KOPT-K1 (cell line): ENCODE measurements around the gene MAGEB17.
"Not testable (repeated sequence)": the region's sequence is repeated elsewhere in the genome, so short reads cannot be mapped to it uniquely, and the experiment has no call there.

Experiments used
- H3K27ac ChIP-seq: fragments of 200-600 bp; sonication (generic); 2 replicates; pipeline ENCODE4 v1.5.1; 2016; ENCODE audit warnings: antibody characterized with exemption, mild to moderate bottlenecking, low read depth, low read length; ENCODE audit not compliant: poor library complexity, severe bottlenecking
- H3K36me3 ChIP-seq: fragments of 200-600 bp; sonication (generic); 2 replicates; pipeline ENCODE4 v1.5.1; 2017; ENCODE audit warnings: antibody characterized with exemption, mild to moderate bottlenecking, low read length, moderate library complexity; ENCODE audit not compliant: insufficient read depth
- H3K9me3 ChIP-seq: fragments of 200-600 bp; sonication (generic); 2 replicates; pipeline ENCODE4 v1.5.1; 2017; ENCODE audit warnings: antibody characterized with exemption, low read length, mild to moderate bottlenecking; ENCODE audit not compliant: insufficient read depth, poor library complexity, severe bottlenecking

MAGEB17 gene

DNA sequence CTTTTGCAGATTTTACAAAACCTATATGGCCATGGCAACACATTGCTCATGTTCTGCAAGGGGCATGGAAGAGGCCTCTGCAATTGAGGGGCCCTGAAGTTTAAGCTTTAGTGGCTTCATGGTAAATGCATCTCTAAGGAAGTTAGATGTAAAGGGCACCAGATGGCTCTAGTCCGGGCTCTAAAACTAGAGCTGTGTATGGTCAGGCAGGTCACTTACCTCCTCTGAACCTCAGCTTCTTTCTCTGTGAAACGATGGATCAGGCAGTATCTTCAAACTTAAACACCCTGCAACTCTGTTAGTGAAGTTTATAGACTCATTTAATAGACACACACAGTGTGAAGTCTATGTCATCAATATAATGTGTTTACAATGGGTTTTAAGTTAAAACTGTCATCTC is 10.0 kb downstream of the MAGEB17 start:
- Histone ChIP-seq H3K9me3 (no peaks in the 10 kb centered on the region), H3K27ac (no peak overlapping the region), H3K36me3 (no peaks in the 10 kb centered on the region)

DNA sequence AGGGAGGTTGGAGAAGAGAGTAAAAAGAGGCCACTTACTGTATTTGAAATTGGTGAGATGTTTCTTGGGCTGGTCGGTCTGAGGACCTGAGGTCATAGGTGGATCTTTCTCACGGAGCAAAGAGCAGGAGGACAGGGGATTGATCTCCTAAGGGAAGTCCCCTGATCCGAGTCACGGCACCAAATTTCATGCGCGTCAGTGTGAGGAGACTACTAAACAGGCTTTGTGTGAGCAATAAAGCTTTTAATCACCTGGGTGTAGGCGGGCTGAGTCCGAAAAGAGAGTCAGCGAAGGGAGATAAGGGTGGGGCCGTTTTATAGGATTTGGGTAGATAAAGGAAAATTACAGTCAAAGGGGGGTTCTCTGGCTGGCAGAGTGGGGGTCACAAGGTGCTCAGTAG is 16.6 kb downstream of the MAGEB17 start:
- not testable (repeated sequence) for H3K27ac ChIP-seq, H3K9me3 ChIP-seq, H3K36me3 ChIP-seq

DNA sequence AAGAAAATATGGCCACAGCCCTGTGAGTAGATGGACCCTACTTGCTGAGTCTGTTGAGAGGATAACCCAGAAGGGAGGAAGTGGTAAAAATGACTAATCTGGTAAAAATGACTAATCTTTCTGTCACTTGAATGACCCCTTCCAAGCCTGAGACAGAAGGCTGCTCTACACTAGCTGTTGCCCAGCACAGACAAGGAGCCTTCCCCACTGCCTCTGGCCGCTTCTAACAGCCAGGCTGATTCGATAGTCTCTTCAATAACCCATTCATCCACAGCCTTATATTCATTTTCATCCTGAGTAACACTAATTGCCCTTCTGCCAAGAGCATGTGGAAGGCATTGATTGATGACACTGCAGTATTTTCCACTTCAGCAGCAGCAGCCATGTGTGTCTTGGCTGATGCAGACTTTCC is 18.4 kb downstream of the MAGEB17 start:
- H3K9me3 ChIP-seq, result no peaks in the 10 kb centered on the region
- no peaks in the 10 kb centered on the region for H3K36me3 ChIP-seq
- H3K27ac ChIP-seq, result no peak overlapping the region

DNA sequence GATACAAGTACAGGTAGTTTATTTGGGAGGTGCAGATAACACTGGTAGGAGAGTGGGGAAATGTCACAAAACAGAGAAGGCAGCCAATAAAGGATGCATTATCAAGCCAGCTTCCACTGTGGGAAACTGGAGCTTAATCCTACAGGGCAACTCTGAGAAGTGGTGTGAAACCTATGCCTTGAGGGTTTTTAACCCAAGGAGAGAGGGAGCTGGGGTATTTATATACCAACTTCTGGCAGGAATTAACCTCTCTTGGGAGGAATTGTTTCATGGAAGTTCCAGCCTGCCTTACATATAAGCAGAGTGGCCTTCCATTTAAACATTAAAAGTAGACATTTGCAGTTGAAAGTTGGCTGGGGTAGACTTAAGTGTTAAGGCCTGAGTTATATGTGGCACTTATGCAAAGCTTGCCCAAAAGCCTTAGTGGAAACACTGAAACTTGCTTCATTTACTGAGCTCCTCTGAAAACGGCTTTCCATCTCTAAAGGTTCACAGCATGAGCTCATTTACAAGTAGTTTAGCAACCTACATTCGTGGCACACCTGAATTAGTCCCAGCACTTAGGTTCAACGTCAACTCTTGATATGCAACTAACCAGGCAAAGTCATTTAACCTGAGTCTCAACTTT is 19.2 kb downstream of the MAGEB17 start:
- Histone ChIP-seq H3K36me3 (no peaks in the 10 kb centered on the region), H3K9me3 (no peaks in the 10 kb centered on the region), H3K27ac (no peak overlapping the region)

DNA sequence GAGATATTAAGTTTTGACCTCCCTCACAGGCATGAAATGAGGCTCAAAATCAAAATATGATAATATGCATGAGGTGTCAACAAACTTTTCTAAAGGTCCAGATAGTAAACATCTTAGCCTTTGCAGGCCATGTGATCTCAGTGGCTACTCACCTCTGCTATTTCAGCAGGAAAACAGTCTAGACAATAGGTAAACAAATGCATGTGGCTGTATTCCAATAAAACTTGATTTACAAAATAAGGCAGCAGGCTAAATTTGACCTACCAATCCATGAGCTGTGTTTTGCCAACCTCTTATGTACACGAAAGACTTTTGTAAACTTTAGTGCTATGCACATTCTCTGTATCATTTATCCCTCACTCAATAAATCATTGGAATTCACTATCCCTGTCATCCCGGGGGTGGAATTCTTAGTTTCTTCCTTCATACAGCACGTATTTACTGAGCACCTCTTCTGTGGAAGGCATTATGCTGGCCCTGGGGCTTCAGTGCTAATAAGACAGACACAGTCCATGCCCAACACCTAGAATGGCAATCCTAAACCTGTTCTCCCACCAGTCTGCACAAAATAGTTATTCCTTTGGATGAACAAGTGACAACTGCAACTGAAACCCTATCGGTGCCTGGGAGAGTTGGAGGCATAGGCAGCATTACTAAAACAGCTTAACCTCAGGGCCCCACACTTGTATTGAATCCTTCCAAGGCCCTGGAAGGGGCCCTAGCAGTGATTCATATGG is 19.9 kb downstream of the MAGEB17 start:
- Histone ChIP-seq H3K27ac (no peak overlapping the region), H3K9me3 (no peaks in the 10 kb centered on the region), H3K36me3 (no peaks in the 10 kb centered on the region)

DNA sequence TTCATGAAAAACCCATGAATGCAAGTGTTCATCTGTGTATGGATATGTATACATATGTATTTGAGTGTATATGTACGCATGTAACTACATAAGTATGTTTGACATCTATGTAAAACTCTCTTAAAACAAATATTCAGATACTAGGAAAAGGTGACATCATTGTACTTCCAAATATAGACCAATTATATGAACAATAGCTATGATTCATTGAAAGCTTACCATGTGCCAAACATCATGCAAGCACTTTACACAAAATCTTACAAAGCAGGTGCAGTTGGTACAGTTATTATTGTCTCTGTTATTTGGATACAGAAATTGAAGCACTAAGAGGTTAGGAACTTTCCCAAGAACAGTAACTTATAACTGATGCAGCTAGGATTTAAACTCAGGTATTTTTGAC is 21.4 kb downstream of the MAGEB17 start:
- no peaks in the 10 kb centered on the region for H3K36me3 ChIP-seq
- H3K27ac ChIP-seq, result no peak overlapping the region
- no peaks in the 10 kb centered on the region for H3K9me3 ChIP-seq

DNA sequence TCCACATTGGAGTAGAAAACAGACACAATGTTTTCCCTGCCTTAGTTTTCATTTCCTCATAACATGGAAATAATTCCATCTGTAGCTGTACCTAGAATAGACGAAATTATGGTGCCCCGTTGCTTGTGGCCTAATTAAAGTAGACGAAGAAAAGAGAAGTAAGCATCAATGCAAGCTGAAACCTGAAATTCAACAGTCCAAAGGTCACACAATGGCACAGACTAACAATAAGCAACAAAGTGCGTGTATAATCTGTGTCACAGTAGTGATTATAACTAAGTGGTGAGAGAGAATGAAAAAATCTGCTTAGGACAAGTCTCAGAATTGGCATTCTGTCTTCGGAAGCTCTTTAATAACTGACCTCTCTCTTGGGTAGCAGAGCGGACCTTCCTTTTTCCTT is 24.3 kb downstream of the MAGEB17 start:
- H3K36me3 ChIP-seq, result no peaks in the 10 kb centered on the region
- no peak overlapping the region for H3K27ac ChIP-seq
- H3K9me3 ChIP-seq, result no peaks in the 10 kb centered on the region

DNA sequence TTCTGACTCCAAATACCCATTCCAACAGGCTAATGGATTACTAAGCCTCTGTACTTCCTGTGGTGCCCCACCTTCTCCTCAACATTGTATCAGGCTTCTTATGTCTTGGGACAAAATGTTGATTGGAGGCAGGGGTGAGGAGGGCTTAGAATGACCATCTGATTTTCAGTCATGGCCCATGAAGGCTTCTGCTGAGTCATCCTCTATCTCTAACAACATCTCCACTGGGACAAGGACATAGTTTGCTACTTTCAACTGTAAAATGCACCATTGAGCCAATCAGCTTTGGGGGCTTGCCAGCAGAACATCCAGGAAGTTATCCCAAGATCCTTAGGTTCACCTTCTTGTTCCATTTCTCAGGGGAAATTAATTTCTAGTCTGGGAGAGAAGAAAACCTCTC is 29.5 kb downstream of the MAGEB17 start:
- no peaks in the 10 kb centered on the region for H3K36me3 ChIP-seq
- H3K27ac ChIP-seq, result no peak overlapping the region

DNA sequence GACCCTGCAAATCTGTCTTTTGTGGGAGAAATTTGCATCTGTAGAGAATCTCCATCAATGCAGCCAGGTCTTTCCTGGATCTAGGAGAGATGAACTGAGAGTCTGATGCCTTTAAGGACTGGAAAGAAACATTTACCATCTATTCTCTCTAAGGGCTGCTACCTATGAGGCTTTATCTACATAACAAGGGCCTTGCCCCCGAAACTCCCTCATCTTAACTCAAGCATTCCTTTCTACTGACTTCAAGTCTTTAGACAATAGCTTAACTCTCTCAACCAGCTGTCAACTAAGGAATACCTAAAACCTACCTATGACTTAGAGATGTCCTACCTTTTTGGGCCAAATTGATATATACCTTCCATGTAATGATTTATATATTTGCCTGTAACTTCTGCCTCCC is 32.1 kb downstream of the MAGEB17 start:
- H3K27ac ChIP-seq, result no peak overlapping the region
- H3K36me3 ChIP-seq, result no peaks in the 10 kb centered on the region
- no peaks in the 10 kb centered on the region for H3K9me3 ChIP-seq

More for the DNA sequence above, 29.5 kb downstream of the MAGEB17 start:
- no peaks in the 10 kb centered on the region for H3K9me3 ChIP-seq

DNA sequence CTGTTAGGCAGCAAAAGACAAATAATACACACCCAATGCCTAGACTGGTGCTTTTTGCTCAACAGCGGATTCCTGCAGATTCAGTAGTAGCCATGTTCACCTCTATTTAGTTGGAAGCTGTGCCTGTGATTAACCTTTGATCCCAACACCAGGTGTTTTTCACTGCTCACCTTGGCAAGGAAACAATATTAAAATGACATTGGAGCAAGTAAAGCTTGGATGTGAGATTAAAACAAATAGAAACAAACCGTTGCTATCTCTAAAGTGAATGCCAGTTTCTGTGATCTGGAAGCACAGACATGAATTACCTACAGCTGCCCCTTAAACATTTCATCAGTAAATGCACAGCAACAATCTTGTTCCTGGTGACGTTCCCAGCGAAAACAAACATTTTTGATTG is 35.7 kb downstream of the MAGEB17 start:
- no peak overlapping the region for H3K27ac ChIP-seq
- H3K9me3 ChIP-seq, result no peaks in the 10 kb centered on the region
- H3K36me3 ChIP-seq, result no peaks in the 10 kb centered on the region

DNA sequence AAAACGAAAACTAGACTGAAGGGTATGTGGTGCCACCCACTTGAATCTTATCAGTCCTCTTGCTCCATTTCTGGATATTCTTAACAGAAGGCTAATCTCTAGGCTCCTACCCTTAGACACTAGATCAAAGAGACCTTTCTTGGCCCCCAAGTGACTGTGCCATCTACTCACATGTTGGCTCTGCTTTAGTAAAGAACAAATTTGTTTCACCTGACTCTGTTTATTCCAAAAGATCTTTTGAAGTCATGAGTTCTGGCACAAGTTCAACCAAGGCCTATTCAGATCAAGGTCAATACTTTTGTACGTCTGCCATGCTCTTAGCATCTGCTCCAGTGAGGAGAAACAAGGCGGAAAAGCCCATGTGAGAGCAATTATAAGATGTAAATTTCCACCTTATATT is 37.3 kb downstream of the MAGEB17 start:
- H3K27ac ChIP-seq, result no peak overlapping the region

DNA sequence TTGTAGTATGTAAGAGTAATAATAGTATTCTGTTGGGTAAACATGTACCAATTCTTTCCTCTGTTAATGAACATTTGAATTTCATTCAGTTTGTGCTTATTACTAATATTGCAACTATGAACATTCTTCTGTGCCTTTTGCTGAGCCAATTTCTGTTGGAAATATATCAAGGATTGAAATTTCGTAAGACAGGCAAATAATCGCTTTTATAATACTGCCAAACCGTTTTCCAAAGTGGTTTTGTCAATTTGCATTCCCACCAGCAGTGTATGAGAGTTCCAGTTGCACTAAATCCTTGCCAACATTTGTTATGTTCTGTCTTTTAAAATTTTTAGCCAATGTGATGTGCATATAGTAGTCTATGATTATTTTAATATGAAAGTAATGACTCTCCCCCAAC is 38.6 kb downstream of the MAGEB17 start:
- Histone ChIP-seq H3K9me3 (no peaks in the 10 kb centered on the region), H3K27ac (no peak overlapping the region), H3K36me3 (no peaks in the 10 kb centered on the region)

More for the DNA sequence above, 37.3 kb downstream of the MAGEB17 start:
- no peaks in the 10 kb centered on the region for H3K36me3 ChIP-seq
- no peaks in the 10 kb centered on the region for H3K9me3 ChIP-seq

DNA sequence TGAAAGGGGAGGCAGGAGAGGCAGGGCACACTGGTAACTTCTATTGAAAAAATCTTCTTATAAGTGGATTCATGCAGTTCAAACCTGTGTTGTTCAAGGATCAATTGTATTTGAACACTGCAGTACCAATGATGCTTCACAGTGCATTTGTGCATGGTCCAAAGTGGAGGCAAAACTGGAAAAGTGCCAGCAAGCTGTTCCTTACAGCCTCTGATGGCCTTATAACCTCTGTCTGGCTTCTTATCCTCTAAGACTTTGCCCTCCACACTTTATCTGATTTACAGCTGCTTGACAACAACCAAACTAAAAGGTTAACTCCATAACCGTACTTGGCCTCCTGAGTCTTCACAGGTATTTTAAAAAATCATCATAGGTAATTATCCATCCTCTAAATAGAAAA is 40.4 kb downstream of the MAGEB17 start:
- Histone ChIP-seq H3K9me3 (no peaks in the 10 kb centered on the region), H3K36me3 (no peaks in the 10 kb centered on the region), H3K27ac (no peak overlapping the region)

DNA sequence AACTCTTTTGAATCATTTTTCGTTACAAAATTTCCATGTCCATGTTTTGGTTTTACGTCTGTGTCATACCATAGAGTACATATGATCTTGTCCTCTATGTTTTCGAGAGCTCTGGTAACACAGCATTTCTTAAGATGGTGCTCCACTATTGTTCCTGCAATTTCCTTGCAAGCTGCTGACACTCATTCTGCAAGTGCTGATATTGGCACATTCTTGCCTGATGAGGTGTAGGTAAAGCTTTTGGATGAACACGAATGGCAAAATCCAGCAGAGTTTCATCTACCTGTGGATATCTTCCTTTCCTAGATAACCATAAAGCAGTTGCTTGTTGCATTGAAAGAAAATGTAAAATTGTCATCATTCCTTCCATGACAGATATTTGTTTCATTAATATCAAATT is 41.3 kb downstream of the MAGEB17 start:
- no peaks in the 10 kb centered on the region for H3K9me3 ChIP-seq
- no peaks in the 10 kb centered on the region for H3K36me3 ChIP-seq
- no peak overlapping the region for H3K27ac ChIP-seq

DNA sequence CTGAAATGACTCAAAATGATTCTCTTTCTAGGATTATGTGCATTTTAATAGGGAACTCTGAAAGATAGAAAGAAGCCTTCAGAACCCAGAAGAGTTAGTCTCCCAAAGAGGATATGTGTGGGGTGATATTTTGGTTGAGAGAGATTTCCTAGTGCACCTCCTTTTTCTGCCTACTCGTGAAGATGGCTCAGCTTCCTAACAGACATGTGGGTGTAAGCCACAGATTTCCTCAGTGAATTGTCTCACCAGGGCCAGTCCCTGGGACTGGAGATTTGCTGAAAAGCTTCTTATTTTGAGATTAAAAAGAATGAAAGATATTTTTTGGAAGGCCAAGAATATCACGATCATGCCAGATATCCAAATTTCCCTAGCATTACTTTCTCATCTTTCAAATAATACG is 42.8 kb downstream of the MAGEB17 start:
- H3K27ac ChIP-seq, result no peak overlapping the region
- no peaks in the 10 kb centered on the region for H3K9me3 ChIP-seq
- H3K36me3 ChIP-seq, result no peaks in the 10 kb centered on the region

DNA sequence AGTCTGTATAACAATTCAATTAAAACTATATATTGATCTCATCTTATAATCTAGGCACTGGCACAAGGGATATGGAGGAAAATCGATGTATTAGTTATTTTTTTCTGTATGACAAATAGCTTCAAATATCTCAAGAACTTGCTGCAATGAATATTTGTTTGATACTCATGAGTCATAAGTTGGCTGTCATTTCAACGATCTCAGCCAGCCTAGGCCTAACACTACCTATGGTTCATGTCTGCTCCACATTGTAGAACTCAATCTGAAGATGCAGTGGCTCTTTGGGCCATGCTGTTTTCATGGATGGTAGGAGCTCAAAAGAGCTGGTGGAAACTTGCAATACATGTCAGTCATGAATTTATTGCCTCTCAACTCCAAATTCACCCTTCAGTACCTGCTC is 44.7 kb downstream of the MAGEB17 start:
- Histone ChIP-seq H3K36me3 (no peaks in the 10 kb centered on the region), H3K9me3 (no peaks in the 10 kb centered on the region), H3K27ac (no peak overlapping the region)
